A549 (cell line): ENCODE results near the gene MRRF. TPM values are rescaled to one million over a fixed set of nuclear protein-coding genes. Genes with fewer than 3 reads are reported as not detected.

Experiments
- ATAC-seq, 2 experiments: fragments of 200-7000 bp in 1 of 2; fragments of >200 bp in 1 of 2; cut with Nextera tagmentation in 1 of 2; cut with Tn5 transposase in 1 of 2; 3 replicates each; pipeline versions ENCODE4 v1.8.0 to v1.9.1; 2018 to 2020; ENCODE audit warnings: mild to moderate bottlenecking in 1 of 2, moderate library complexity in 1 of 2
- CTCF ChIA-PET: fragments of 300-600 bp; sonication (Branson Sonifier 250); formaldehyde crosslinking; extraction: SDS; loops from one replicate; lab custom pipeline; 2021; ENCODE audit warnings: antibody characterized with exemption, inconsistent platforms; lab: Yijun Ruan, JAX
- POLR2A ChIA-PET: fragments of 350-600 bp; formaldehyde crosslinking; extraction: SDS; loops from one replicate; lab custom pipeline; 2021; ENCODE audit warnings: antibody characterized with exemption, inconsistent platforms; lab: Yijun Ruan, JAX
- DNase-seq, 2 experiments: peaks; one replicate each; pipeline versions ENCODE4 v3.0.0 to v3.0.0-alpha.2; 2011 to 2016; ENCODE audit warnings: low read depth in 1 of 2, low spot score in 1 of 2
- FAIRE-seq: peaks from 2 replicates; lab custom pipeline; 2011; peaks lifted over from hg19 to GRCh38; lab: Jason Lieb, UNC
- H3K27ac ChIP-seq, 2 experiments: fragments of >200 bp; sonication (Bioruptor Twin); formaldehyde crosslinking; 3 replicates each; pipeline ENCODE4 v1.5.1; 2016 to 2017
- H3K4me1 ChIP-seq: fragments of >200 bp; sonication (Bioruptor Twin); formaldehyde crosslinking; 3 replicates; pipeline ENCODE4 v1.6.1; 2016
- H3K4me2 ChIP-seq: fragments of >200 bp; sonication (Bioruptor Twin); formaldehyde crosslinking; 3 replicates; pipeline ENCODE4 v1.6.1; 2016
- H3K4me3 ChIP-seq: fragments of >200 bp; sonication (Bioruptor Twin); formaldehyde crosslinking; 3 replicates; pipeline ENCODE4 v1.5.1; 2016
- H3K9me3 ChIP-seq: fragments of >200 bp; sonication (Bioruptor Twin); formaldehyde crosslinking; 3 replicates; pipeline ENCODE4 v1.6.1; 2016
- FOSB ChIP-seq: fragments of 250-450 bp; sonication (Bioruptor Pico); IDR thresholded peaks from 2 replicates; pipeline ENCODE4 v1.5.0; 2020; ENCODE audit warnings: mild to moderate bottlenecking, moderate library complexity
- GATA3 ChIP-seq: IDR thresholded peaks from 2 replicates; pipeline ENCODE4 v1.6.1; 2012; ENCODE audit warnings: borderline replicate concordance
- HEYL ChIP-seq: fragments of 250-450 bp; sonication (Bioruptor Pico); IDR thresholded peaks from 2 replicates; pipeline ENCODE4 v1.8.0; 2021; ENCODE audit warnings: mild to moderate bottlenecking, moderate library complexity
- KDM5A ChIP-seq: fragments of 200-600 bp; sonication (generic); IDR thresholded peaks from 2 replicates; pipeline ENCODE4 v1.6.1; 2016; ENCODE audit warnings: antibody characterized with exemption, mild to moderate bottlenecking
- NPAS2 ChIP-seq: fragments of 250-450 bp; sonication (Bioruptor Pico); IDR thresholded peaks from 2 replicates; pipeline ENCODE4 v1.8.0; 2022; ENCODE audit warnings: mild to moderate bottlenecking, moderate library complexity, borderline replicate concordance
- NR3C1 ChIP-seq: fragments of >200 bp; sonication (Bioruptor Twin); formaldehyde crosslinking; IDR thresholded peaks from 3 replicates; pipeline ENCODE4 v1.6.1; 2017
- PHF8 ChIP-seq: fragments of 200-600 bp; sonication (generic); IDR thresholded peaks from 2 replicates; pipeline ENCODE4 v1.6.1; 2016; ENCODE audit warnings: low read depth, mild to moderate bottlenecking, antibody characterized with exemption, moderate library complexity, borderline replicate concordance
- SMC3 ChIP-seq: fragments of >200 bp; sonication (Bioruptor Twin); formaldehyde crosslinking; IDR thresholded peaks from 3 replicates; pipeline ENCODE4 v1.6.1; 2018; ENCODE audit warnings: inconsistent platforms
- SREBF2 ChIP-seq: fragments of 450-650 bp; IDR thresholded peaks from 2 replicates; pipeline ENCODE4 v1.6.1; 2014; ENCODE audit warnings: mild to moderate bottlenecking, moderate library complexity
- ZSCAN20 ChIP-seq: fragments of 250-450 bp; sonication (Bioruptor Pico); IDR thresholded peaks from 2 replicates; pipeline ENCODE4 v1.8.0; 2022; ENCODE audit warnings: mild to moderate bottlenecking, moderate library complexity
- WGBS: methylation state at CpG from one replicate; pipeline ENCODE4 v1.1.6; 2017; ENCODE audit errors: missing lambda C conversion rate; 5-methylcytosine and 5-hydroxymethylcytosine counted together
- polyA plus RNA-seq, 4 experiments: library from polyadenylated mRNA; depleted of rRNA in 3 of 4; stranded (reverse); fragments of >200 nt; fragmentation: RNase III in 1 of 4; extraction: RNeasy Plus Mini Kit Qiagen cat#74134 plus additional on column Dnase treatment in 1 of 4; gene quantifications; 2 replicates in 3 of 4; 3 replicates in 1 of 4; pipeline ENCODE4 v1.2.3, GENCODE V29; 2011 to 2017
- TF ChIP-seq, protein P1 (sequence below): fragments of 250-450 bp; sonication (Bioruptor Pico); IDR thresholded peaks from 2 replicates; pipeline ENCODE4 v1.5.0; 2021; ENCODE audit warnings: mild to moderate bottlenecking, moderate library complexity, borderline replicate concordance
- TF ChIP-seq, protein P2 (sequence below): fragments of 150-350 bp; IDR thresholded peaks from 2 replicates; pipeline ENCODE4 v1.6.1; 2014; ENCODE audit warnings: low read depth, mild to moderate bottlenecking, low read length
- TF ChIP-seq, protein P3 (sequence below): fragments of 200-600 bp; sonication (generic); IDR thresholded peaks from 2 replicates; pipeline ENCODE4 v1.6.1; 2016; ENCODE audit warnings: antibody characterized with exemption, mild to moderate bottlenecking, moderate library complexity
- TF ChIP-seq, protein P4 (sequence below): fragments of 450-650 bp; IDR thresholded peaks from 2 replicates; pipeline ENCODE4 v1.6.1; 2014; ENCODE audit warnings: antibody characterized with exemption
- TF ChIP-seq, protein P5 (sequence below): fragments of >200 bp; sonication (Bioruptor Twin); formaldehyde crosslinking; IDR thresholded peaks from 3 replicates; pipeline ENCODE4 v1.6.1; 2016

MRRF gene
- polyA plus RNA-seq, 2 of the 4 experiments (the other 2 are of a cell fraction), result 63.6 to 107 TPM

DNA sequence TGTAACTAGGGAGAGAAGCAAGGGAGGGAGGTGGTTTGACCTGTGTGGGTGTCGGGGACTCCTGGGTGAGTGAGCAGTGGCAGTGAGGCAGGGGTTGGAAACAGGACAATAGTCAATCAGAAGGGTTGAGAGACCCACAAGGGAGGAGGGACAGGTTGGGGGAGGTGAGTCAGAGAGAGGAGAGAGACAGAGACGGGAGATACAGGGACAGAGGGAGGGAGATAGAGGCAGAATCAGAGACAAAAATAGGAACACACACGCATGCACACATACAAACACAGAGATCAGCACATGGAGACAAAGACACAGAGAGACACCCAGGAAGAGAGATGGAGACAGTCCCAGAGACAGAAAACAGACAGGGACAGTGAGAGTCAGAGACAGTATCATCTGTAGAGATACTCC, 66.8 kb downstream of the MRRF start:
- ChIA-PET CTCF (interaction anchor here (0.6 to 1.5 kb wide), 3 partner anchors 44 to 211 kb away, joined by 3 to 5 read pairs (median 3); no protein-coding TSS in a partner anchor), POLR2A (no interaction called here)
- FAIRE-seq, result no peak
- Histone ChIP-seq H3K4me1 (no peaks in the 10 kb centered on the region), H3K9me3 (no peaks in the 10 kb centered on the region), H3K27ac (no peak overlapping the region), H3K4me2 (no peak overlapping the region), H3K4me3 (no peak overlapping the region)
- ATAC-seq, result no peak
- no peak for TF ChIP-seq PHF8
- TF ChIP-seq, protein P1, sequence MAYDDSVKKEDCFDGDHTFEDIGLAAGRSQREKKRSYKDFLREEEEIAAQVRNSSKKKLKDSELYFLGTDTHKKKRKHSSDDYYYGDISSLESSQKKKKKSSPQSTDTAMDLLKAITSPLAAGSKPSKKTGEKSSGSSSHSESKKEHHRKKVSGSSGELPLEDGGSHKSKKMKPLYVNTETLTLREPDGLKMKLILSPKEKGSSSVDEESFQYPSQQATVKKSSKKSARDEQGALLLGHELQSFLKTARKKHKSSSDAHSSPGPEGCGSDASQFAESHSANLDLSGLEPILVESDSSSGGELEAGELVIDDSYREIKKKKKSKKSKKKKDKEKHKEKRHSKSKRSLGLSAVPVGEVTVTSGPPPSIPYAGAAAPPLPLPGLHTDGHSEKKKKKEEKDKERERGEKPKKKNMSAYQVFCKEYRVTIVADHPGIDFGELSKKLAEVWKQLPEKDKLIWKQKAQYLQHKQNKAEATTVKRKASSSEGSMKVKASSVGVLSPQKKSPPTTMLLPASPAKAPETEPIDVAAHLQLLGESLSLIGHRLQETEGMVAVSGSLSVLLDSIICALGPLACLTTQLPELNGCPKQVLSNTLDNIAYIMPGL (CRISPR knock-in tag), result no peak
- TF ChIP-seq, protein P2, sequence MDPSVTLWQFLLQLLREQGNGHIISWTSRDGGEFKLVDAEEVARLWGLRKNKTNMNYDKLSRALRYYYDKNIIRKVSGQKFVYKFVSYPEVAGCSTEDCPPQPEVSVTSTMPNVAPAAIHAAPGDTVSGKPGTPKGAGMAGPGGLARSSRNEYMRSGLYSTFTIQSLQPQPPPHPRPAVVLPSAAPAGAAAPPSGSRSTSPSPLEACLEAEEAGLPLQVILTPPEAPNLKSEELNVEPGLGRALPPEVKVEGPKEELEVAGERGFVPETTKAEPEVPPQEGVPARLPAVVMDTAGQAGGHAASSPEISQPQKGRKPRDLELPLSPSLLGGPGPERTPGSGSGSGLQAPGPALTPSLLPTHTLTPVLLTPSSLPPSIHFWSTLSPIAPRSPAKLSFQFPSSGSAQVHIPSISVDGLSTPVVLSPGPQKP, result no peak
- TF ChIP-seq, protein P3, sequence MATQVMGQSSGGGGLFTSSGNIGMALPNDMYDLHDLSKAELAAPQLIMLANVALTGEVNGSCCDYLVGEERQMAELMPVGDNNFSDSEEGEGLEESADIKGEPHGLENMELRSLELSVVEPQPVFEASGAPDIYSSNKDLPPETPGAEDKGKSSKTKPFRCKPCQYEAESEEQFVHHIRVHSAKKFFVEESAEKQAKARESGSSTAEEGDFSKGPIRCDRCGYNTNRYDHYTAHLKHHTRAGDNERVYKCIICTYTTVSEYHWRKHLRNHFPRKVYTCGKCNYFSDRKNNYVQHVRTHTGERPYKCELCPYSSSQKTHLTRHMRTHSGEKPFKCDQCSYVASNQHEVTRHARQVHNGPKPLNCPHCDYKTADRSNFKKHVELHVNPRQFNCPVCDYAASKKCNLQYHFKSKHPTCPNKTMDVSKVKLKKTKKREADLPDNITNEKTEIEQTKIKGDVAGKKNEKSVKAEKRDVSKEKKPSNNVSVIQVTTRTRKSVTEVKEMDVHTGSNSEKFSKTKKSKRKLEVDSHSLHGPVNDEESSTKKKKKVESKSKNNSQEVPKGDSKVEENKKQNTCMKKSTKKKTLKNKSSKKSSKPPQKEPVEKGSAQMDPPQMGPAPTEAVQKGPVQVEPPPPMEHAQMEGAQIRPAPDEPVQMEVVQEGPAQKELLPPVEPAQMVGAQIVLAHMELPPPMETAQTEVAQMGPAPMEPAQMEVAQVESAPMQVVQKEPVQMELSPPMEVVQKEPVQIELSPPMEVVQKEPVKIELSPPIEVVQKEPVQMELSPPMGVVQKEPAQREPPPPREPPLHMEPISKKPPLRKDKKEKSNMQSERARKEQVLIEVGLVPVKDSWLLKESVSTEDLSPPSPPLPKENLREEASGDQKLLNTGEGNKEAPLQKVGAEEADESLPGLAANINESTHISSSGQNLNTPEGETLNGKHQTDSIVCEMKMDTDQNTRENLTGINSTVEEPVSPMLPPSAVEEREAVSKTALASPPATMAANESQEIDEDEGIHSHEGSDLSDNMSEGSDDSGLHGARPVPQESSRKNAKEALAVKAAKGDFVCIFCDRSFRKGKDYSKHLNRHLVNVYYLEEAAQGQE, result no peak
- TF ChIP-seq ZSCAN20 (CRISPR knock-in tag), result no peak
- no peak for TF ChIP-seq NR3C1
- TF ChIP-seq HEYL (CRISPR knock-in tag), result no peak
- TF ChIP-seq, protein P4, sequence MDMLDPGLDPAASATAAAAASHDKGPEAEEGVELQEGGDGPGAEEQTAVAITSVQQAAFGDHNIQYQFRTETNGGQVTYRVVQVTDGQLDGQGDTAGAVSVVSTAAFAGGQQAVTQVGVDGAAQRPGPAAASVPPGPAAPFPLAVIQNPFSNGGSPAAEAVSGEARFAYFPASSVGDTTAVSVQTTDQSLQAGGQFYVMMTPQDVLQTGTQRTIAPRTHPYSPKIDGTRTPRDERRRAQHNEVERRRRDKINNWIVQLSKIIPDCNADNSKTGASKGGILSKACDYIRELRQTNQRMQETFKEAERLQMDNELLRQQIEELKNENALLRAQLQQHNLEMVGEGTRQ, result no peak
- TF ChIP-seq SMC3, result no peak
- TF ChIP-seq, protein P5, sequence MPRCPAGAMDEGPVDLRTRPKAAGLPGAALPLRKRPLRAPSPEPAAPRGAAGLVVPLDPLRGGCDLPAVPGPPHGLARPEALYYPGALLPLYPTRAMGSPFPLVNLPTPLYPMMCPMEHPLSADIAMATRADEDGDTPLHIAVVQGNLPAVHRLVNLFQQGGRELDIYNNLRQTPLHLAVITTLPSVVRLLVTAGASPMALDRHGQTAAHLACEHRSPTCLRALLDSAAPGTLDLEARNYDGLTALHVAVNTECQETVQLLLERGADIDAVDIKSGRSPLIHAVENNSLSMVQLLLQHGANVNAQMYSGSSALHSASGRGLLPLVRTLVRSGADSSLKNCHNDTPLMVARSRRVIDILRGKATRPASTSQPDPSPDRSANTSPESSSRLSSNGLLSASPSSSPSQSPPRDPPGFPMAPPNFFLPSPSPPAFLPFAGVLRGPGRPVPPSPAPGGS, result no peak
- no peak for TF ChIP-seq GATA3
- WGBS, result 94% methylated on average over 3 of the region's 3 CpGs
- no peak for DNase-seq

DNA sequence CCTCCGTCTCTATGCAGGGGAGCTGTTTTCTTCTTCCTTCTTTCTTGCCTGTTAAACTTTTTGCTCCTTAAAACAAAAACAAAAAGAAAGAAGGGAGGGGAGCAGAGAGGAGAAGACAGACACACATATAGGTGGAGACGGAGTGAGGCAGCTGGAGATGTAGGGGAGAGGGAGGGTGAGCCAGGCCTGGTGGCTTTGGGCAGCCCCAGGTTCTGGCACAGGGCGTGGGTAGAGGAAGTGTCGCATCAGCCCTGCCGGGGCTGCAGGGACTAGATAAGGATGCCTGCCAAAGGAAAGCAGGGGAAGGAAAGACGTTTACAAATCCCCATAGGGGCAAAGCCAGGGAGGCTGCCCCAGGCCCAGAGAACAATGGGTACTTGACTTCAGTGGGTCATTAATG, 67.4 kb downstream of the MRRF start:
- ATAC-seq (no peak; a peak in 2 of 6 replicates), DNase-seq (no peak), FAIRE-seq (no peak)
- WGBS, result 69% methylated on average over 6 of the region's 6 CpGs
- Histone ChIP-seq H3K4me3 (no peak overlapping the region), H3K9me3 (no peaks in the 10 kb centered on the region), H3K4me1 (no peaks in the 10 kb centered on the region), H3K4me2 (no peak overlapping the region), H3K27ac (no peak overlapping the region)
- TF ChIP-seq FOSB (CRISPR knock-in tag) (no peak), GATA3 (no peak), SREBF2 (no peak), KDM5A (no peak), NPAS2 (CRISPR knock-in tag) (no peak)
- ChIA-PET CTCF (no interaction called here), POLR2A (no interaction called here)
